GM19372 (cell line): ENCODE measurements around the gene OTUD7B.

Source experiments
- ATAC-seq: cut with Tn5 transposase; IDR thresholded peaks from one replicate; pipeline ENCODE4 v1.9.1; 2021; ENCODE audit warnings: mild to moderate bottlenecking, low read depth, moderate library complexity; ENCODE audit not compliant: unreplicated experiment

The OTUD7B gene

DNA sequence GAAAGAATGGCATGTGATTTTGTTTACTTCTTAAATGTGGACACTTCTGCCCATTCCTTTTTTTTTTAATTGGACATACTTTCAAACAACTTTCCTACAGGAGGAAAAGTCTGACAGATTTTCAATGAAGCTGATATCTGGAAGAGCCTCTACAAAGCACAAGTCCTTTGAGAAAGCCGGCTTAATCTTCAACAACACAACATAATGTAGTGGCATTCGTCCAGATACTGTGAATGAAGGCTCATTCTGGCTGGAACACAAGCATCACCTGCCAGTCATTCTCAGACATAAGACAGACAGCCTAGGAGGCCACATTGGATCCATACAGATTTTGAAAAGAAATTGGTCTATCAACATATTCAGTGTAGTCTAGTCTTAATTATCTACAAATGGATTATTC lies 4.9 kb downstream of the OTUD7B start:
- ATAC-seq: no peak

- ATAC-seq: no peak
Observed at GRCh38 chr1:150003801-150004200, 6.7 kb downstream of the OTUD7B start.

DNA sequence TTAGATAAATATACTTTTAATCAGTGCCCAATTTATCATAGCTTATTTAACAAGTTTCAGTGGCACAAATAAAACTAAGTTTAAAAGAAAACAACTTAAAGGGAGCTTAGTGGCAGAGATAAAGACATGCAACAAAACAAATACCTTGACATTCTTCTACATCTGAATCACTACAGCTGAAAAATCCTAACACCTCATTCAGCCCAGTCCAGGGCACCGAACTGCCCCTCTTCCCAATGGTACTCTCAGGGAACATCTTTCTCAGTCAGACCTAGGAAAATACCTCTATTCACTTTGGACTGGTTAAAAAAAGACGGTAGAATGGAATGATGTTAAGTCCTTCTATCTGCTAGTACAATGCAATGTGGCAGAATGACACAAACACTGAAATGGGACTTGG lies 8.3 kb downstream of the OTUD7B start:
- no peak for ATAC-seq

GRCh38 chr1:150001415-150001814 lies 9.1 kb downstream of the OTUD7B start:
- ATAC-seq: no peak

- ATAC-seq: peak; percentile 84
Observed at GRCh38 chr1:149997585-149998262, 12.8 kb downstream of the OTUD7B start.

DNA sequence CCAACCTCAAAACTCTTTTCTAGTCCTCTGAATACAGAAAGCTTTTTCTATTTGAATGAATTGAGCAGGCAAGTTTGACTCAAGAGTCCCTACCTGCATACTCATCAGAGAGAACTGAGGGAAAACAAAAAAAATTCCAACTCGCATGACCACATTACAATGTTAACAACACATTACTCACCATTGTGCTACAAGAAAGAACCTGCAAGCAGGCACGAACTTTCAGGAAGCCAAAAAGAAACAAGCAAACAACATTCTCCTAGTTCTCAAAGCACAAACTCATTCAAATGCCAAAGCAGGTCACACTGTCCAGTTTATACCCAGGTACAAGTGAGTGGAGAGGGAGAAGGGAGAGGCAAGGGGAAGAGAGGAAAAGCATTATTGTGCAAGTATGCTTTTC lies 14.6 kb downstream of the OTUD7B start:
- no peak for ATAC-seq

DNA sequence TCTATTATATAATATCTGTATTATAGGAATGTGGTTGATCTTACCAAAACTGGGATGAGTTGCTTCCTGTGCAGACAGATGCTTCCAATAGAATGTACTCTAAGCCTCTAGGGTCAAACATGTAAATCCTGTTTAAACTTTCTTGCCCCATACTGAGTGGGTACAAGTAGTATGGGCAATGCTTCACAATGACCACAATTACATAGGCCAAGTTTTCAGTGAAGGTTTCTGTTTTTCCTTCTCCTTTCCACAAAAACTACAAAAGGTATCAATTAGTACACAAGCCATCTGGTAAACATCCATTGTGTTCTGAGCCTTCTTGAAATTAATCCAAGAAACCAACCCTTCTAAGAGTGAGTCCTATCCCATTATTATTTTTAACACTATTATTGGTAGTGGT lies 16.8 kb downstream of the OTUD7B start:
- ATAC-seq: no peak

DNA sequence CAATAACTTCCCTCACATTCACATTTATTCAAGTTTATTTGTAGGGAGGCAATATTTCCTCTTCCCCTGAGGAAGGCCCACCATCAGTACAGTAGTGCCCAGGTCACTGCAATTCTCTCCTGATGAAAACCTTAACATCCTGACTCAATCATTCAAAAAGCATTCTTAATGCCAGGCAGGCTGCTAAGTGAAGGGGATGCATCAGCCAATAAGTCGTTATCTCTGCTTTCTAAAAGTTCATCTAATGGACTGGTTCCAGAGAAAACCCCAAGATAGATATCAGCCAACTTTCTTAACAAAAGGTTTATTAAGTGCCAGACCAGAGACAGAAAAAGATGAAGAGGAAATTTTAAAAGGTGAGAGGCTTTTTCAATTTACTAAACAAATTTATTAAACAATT lies 17.3 kb downstream of the OTUD7B start:
- no peak for ATAC-seq

GRCh38 chr1:149987297-149987595 lies 23.3 kb downstream of the OTUD7B start:
- no peak for ATAC-seq

DNA sequence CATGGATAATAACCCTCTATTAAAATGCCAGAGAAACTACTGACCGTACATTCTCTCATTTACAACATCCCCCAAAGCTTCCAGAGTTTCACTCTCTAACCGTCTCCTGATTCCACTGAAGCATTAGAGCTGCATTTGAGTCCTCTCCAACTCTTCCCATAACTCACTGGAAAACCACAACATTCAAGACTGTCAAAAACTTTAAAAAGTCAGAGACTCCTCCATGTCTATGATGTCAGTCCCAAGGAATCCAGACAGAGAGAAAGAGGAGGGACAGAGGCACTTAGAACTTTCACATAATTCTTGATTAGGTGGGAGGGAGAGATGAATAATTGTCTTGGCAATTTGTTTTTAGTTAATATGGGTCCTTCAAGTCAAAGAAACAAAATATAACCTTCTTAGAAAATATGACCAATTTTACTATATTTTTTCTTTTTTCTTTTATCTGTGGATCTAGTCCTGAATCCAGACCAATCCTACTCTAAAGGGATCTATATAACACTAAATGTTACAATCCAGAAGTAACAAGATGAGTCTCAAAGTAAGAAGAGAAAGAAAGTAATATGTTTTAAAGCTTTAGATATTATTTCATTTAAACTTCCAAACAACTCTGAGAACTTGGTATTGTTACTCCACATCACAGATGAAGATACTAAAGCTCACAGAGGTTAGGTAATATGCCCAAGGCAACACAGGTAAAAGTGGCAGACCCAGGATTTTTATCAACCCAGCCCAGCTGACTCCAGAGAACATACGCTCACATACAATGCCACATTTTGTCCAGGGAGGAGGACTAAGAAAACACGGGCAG lies 23.8 kb downstream of the OTUD7B start:
- ATAC-seq: no peak

- no peak for ATAC-seq
Observed at GRCh38 chr1:149979972-149980540, 30.5 kb downstream of the OTUD7B start.

DNA sequence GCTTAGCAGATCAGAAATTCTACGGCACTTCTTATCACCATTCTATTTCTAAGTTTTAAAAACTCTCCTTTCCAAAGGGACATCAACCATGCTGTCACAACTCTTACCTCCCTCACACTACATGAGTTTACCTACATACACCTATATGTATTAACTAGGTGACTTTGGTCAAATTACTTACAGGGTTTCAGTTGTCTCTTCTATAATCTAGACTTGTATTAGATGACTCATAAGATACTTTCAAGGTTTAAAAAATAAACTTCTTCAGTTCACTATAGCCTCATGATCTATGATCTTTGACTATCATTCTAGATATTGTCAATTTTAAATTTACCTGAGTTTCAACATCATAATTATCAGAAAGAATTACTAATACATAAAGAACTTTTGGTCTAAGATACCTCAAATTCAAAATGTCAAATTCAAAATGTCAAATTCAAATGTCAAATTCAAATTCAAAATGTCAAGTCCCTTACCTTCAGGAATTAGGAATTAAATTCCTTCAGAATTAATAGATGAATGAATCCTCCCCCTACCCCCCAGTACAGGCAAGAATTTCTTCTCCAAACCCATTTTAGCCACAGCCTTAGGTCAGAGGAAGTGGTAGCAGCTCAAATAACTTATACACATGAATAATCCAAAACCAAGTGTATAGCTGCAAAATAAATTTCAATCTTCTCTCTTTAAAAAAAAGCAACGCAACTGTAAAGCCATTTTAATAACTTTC lies 31.1 kb downstream of the OTUD7B start:
- ATAC-seq: no peak

DNA sequence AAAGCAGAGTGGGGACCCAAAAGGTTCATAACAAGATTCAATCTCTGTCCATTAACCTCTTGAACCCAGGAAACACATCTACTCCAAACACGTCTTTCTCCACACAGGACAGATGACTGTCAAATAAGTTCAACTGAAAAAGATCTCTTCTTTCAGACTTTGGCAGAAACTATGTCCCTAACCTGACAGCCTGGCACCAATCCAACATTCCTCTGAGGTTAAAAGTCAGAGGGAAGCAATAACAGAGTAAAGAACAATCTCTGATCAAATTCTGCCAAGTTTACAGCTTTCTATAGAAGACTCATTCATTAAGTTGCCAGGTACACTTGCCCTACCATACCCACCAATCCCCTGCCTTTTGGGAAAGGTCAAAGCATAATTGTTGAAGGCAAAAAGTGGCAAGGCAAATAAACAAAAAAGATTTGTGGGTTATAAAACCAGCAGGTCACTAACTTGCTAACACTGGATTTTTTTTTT lies 31.9 kb downstream of the OTUD7B start:
- ATAC-seq: no peak

DNA sequence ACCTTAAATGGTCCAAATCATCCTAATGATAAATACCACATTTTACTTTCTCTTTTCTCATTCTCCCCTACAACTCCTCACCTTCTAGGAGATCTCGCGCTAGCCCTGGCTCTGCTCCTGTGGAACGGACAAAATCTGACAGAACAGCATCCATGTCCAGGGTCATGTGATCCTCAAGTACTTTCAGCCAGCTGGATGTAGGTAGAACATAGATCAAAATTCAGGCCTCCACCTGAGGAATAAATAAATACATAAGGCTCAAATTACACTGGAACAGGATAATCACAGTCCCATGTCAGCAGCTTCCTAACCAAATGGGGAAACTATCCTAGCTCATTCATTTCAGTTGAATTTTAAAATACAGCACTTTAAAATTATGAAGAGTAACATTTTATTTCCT lies 33.2 kb downstream of the OTUD7B start:
- no peak for ATAC-seq

GRCh38 chr1:149972547-149972946 lies 38.0 kb downstream of the OTUD7B start:
- ATAC-seq: no peak

DNA sequence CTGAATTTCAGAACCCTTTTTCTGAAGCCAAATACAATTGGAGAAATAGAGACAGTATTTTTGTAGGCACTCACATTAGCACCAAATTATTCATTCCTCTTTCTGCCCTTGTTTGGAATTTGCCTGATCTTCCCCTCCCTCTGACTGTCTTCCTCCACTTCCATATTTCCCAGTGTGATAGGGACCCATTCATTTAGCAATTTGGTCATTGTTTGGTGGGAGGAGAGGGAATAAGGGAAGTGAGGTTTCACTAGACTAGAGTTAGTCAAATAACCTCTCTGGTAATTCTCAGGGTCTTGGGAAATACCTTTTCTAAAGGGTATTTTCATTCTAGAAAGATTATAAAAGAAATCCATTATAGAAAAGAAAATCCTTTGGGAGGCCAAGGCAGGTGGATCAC lies 42.9 kb downstream of the OTUD7B start:
- no peak for ATAC-seq

DNA sequence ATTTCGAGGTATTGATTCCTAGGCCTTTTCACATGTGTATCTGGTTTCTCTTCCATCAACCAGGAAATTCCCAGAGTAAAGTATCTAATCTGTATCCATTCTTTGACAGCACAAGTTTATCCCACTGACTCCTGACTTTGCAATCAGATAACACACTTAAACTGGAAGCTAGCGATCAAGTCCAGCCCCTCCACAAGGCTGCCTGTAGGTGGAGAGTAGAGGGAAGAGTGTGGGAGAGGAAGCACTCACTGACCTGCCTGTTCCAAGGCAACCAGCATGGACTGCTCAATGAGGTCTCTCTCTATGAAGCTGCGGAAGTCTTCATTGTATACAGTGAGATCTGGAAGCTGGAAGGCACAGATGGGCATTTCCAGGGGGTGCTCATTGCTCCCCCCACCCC lies 43.5 kb downstream of the OTUD7B start:
- no peak for ATAC-seq

GRCh38 chr1:149966405-149966804 lies 44.1 kb downstream of the OTUD7B start:
- ATAC-seq: no peak

DNA sequence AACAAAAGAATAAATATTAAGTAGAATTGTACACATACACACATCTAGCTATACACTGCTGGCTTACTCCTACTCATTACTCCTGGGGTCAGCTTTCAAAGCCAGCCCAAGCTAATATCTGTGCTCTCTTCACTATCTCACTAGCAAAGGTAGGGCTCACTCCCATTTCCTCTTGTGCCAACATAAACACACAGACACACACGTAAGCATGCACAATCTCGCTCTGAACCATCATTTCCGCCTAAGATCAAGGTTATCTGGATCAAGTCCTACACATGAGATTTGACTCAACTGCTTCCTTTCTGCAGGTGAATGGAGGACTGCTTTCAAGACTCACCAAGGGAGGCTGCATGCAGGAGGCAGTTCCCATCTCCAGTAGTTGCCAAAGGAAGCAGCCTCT lies 45.1 kb downstream of the OTUD7B start:
- no peak for ATAC-seq

DNA sequence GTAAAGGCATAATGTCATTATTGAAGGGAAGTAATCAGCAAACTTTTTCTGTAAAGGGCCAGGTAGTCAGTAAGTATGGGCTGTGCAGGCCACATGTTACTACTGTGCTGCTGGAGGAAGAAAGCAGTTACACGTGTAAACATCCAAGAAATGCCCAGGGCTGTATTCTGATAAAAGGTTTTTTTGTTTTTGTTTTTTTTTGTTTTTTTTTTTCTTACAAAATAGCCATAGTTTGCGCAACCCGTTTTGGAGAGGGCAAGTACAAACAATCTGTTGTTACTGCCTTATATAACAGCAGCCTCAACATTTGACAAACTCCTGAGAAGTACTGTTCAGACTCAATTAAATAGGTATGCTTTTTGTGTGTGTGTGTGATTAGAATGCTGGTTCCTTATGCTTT lies 47.2 kb downstream of the OTUD7B start:
- ATAC-seq: no peak

- ATAC-seq: no peak
Observed at GRCh38 chr1:149962736-149963135, 47.8 kb downstream of the OTUD7B start.
